Colonic mucosa (tissue), 4 donors: ENCODE data around the gene ADAMTS17. TPM values are rescaled to one million over a fixed set of nuclear protein-coding genes. Genes with fewer than 3 reads are reported as not detected.

Experiments
- DNase-seq: peaks from one replicate; pipeline ENCODE4 v3.0.0-alpha.2; 2020
- H3K27ac ChIP-seq: fragments of 200-600 bp; one replicate; pipeline ENCODE4 v1.8.0; 2021
- H3K27me3 ChIP-seq: fragments of 200-600 bp; one replicate; pipeline ENCODE4 v1.8.0; 2021
- H3K36me3 ChIP-seq: fragments of 200-600 bp; one replicate; pipeline ENCODE4 v1.8.0; 2021
- H3K4me1 ChIP-seq: fragments of 200-600 bp; one replicate; pipeline ENCODE4 v1.8.0; 2021; ENCODE audit warnings: mild to moderate bottlenecking
- H3K4me3 ChIP-seq: fragments of 200-600 bp; one replicate; pipeline ENCODE4 v1.8.0; 2021
- H3K9ac ChIP-seq, 2 donors: one replicate each; pipeline ENCODE4 v1.7.0; 2013; ENCODE audit warnings: control low read depth in 2 of 2, low read depth in 2 of 2, low read length in 2 of 2
- H3K9me3 ChIP-seq: fragments of 200-600 bp; one replicate; pipeline ENCODE4 v1.8.0; 2021
- CTCF ChIP-seq: fragments of 200-600 bp; IDR thresholded peaks from one replicate; pipeline ENCODE4 v1.8.0; 2022; ENCODE audit warnings: antibody characterized with exemption, mild to moderate bottlenecking
- intact Hi-C: fragments of 100-400 bp; cut with DNase I; formaldehyde crosslinking; loops from one replicate; pipeline ENCODE4 v1.14.1; 2022
- total RNA-seq, 2 donors: library from RNA; stranded (reverse); fragmentation: NEBNext Ultra II Directional in 1 of 2; extraction: Animal tissue kit (Norgen Biotek cat#: 25700) in 1 of 2; gene quantifications; one replicate each; pipeline ENCODE4 v1.2.1, GENCODE V29; 2021
- donor health status: healthy.
- donor health status: DM: no; HTN: no; CAD: no.
- donor health status: DM: no; HTN: no; CAD: no.

Gene ADAMTS17
- total RNA-seq, 2 donors from 2014 or later, result 4.2 to 8.3 TPM

DNA sequence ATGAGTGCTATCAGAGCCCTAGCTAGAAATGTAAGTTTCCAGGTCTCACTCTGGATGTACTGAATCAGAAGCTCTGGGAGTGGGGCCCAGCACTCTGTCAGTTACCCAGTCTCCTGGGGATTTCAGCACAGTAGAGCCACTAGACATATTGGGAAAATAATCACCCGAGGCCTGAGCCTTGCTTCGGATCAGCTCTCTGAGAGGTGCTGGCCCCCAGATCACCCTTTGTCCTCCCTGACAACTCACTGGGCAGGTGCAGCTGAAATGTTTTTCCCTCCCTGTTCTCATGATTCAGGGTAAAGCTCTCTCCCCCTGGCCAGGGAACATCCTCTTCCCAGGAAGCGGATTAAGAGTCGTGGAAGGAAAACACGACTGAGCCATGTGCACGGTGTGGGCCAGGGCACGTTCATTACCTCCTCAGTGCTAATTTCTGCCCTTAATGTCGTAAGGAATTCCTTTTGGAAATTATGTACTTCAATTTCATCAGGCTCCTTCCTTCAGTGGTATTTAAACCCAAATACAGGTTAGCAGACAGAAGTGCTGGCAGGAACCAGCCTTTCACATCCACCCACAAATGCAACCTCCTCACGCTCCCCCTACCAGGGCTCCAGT is 311.8 kb downstream of the ADAMTS17 start:
- H3K9ac ChIP-seq, result no peak overlapping the region
- no peaks in the 10 kb centered on the region for H3K4me1 ChIP-seq
- H3K9me3 ChIP-seq, result no peaks in the 10 kb centered on the region
- no peak for DNase-seq
- H3K36me3 ChIP-seq, result no peaks in the 10 kb centered on the region
- no peaks in the 10 kb centered on the region for H3K27me3 ChIP-seq
- no peak overlapping the region for H3K27ac ChIP-seq
- no peak overlapping the region for H3K4me3 ChIP-seq
- intact Hi-C loops, result no loop called here
- TF ChIP-seq CTCF, result no peak

DNA sequence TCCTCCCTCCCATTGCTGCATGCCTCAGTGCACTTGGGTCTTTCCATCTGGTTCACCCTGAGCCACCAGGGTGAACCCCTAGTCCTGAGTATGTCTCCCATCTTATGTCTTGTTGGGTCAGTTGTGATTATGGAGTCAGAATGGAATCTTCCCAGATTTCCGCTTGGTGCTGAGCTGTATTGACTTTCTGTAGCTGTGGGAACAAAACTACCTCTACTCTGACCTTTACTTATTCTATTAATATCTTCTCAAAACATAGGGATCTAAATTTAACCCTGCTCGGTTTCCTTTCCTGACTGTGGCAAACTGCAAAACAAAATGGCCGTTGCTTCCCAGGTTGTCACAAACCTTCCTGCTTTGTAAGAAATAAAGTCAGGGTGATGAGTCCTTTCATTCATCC is 312.7 kb downstream of the ADAMTS17 start:
- no peak overlapping the region for H3K9ac ChIP-seq
- no peak for TF ChIP-seq CTCF
- intact Hi-C loops, result no loop called here

GRCh38 chr15:100026041-100026440 is 315.7 kb downstream of the ADAMTS17 start:
- H3K4me3 ChIP-seq, result no peak overlapping the region

More for the DNA sequence above, 312.7 kb downstream of the ADAMTS17 start:
- no peaks in the 10 kb centered on the region for H3K36me3 ChIP-seq
- no peaks in the 10 kb centered on the region for H3K27me3 ChIP-seq
- no peak overlapping the region for H3K27ac ChIP-seq
- H3K4me1 ChIP-seq, result no peaks in the 10 kb centered on the region
- DNase-seq, result no peak
- H3K9me3 ChIP-seq, result no peaks in the 10 kb centered on the region
- no peak overlapping the region for H3K4me3 ChIP-seq

DNA sequence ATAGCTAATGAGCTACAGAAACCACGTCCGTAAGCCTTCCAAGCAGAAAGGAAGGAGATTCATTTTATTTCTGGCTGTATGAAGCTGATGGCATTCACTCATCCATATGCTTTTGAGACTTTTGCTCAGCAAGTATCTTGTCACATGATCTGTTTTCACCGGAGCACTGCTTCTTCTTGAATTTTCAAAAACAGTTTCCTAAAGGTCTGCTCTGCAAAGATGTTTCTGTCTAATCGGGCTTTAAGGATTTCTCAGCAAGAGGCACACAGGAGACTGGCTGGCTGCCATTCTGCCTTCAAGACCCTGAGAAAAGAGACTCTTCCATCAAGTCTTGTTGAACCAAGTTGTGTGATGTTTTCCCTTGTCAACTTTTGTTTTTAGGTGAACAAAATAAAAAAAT is 319.0 kb downstream of the ADAMTS17 start:
- TF ChIP-seq CTCF, result no peak
- H3K36me3 ChIP-seq, result no peaks in the 10 kb centered on the region
- no peak overlapping the region for H3K27ac ChIP-seq
- no peak for DNase-seq
- no peaks in the 10 kb centered on the region for H3K27me3 ChIP-seq
- no peak overlapping the region for H3K4me3 ChIP-seq
- H3K9ac ChIP-seq, result no peak overlapping the region
- H3K9me3 ChIP-seq, result no peaks in the 10 kb centered on the region
- intact Hi-C loops, result no loop called here
- H3K4me1 ChIP-seq, result no peaks in the 10 kb centered on the region

More at GRCh38 chr15:100026041-100026440, 315.7 kb downstream of the ADAMTS17 start:
- no peak overlapping the region for H3K27ac ChIP-seq
- no peak for DNase-seq
- no peak for TF ChIP-seq CTCF
- no peaks in the 10 kb centered on the region for H3K4me1 ChIP-seq
- intact Hi-C loops, result no loop called here
- no peaks in the 10 kb centered on the region for H3K36me3 ChIP-seq
- no peaks in the 10 kb centered on the region for H3K9me3 ChIP-seq
- no peaks in the 10 kb centered on the region for H3K27me3 ChIP-seq
- H3K9ac ChIP-seq, result no peak overlapping the region

GRCh38 chr15:100022391-100022790 is 319.4 kb downstream of the ADAMTS17 start:
- no peak for TF ChIP-seq CTCF
- H3K27me3 ChIP-seq, result no peaks in the 10 kb centered on the region
- no peaks in the 10 kb centered on the region for H3K36me3 ChIP-seq
- H3K9me3 ChIP-seq, result no peaks in the 10 kb centered on the region
- intact Hi-C loops, result no loop called here
- no peak for DNase-seq
- no peak overlapping the region for H3K4me3 ChIP-seq
- H3K4me1 ChIP-seq, result no peaks in the 10 kb centered on the region
- no peak overlapping the region for H3K9ac ChIP-seq
- H3K27ac ChIP-seq, result no peak overlapping the region
